Right lobe of liver (tissue), 6 donors: ENCODE measurements around the gene SVEP1. TPM values are rescaled to one million over a fixed set of nuclear protein-coding genes. Genes with fewer than 3 reads are reported as not detected.

Experiments used
- ATAC-seq, 4 donors: fragments of 200-7000 bp; cut with Tn5 transposase; one replicate each; pipeline ENCODE4 v1.9.1; 2020; ENCODE audit warnings: mild to moderate bottlenecking in 4 of 4, moderate library complexity in 4 of 4
- DNase-seq, 3 donors: peaks; one replicate each; pipeline ENCODE4 v3.0.0-alpha.2; 2020
- H3K27ac ChIP-seq, 3 donors: fragments of 200-600 bp; one replicate each; pipeline ENCODE4 v1.8.0; 2022
- H3K27me3 ChIP-seq, 2 donors: fragments of 200-600 bp; one replicate each; pipeline ENCODE4 v1.8.0; 2022
- H3K36me3 ChIP-seq, 4 donors: fragments of 200-600 bp; sonication (generic) in 1 of 4; one replicate each; pipeline versions ENCODE4 v1.5.1 to v1.8.0; 2017 to 2022; ENCODE audit warnings: control low read depth in 1 of 4
- H3K4me1 ChIP-seq, 4 donors: fragments of 200-600 bp; sonication (generic) in 1 of 4; one replicate each; pipeline versions ENCODE4 v1.5.1 to v1.8.0; 2017 to 2022; ENCODE audit warnings: control low read depth in 1 of 4
- H3K4me3 ChIP-seq, 3 donors: fragments of 200-600 bp; one replicate each; pipeline ENCODE4 v1.8.0; 2022
- H3K9me3 ChIP-seq, 4 donors: fragments of 200-600 bp; sonication (generic) in 1 of 4; one replicate each; pipeline versions ENCODE4 v1.5.1 to v1.8.0; 2017 to 2022; ENCODE audit warnings: control low read depth in 1 of 4
- CTCF ChIP-seq, 4 donors: fragments of 200-600 bp in 3 of 4; fragments of 450-650 bp in 1 of 4; IDR thresholded peaks; one replicate each; pipeline versions ENCODE4 v1.5.1 to v1.8.0; 2016 to 2022; ENCODE audit warnings: antibody characterized with exemption in 4 of 4, mild to moderate bottlenecking in 2 of 4
- POLR2A ChIP-seq: fragments of 450-650 bp; IDR thresholded peaks from one replicate; pipeline ENCODE4 v1.6.1; 2017; ENCODE audit warnings: antibody characterized with exemption, mild to moderate bottlenecking
- WGBS: methylation state at CpG from one replicate; pipeline ENCODE4 v1.1.6; 2018; ENCODE audit warnings: low coverage, low lambda C conversion rate; ENCODE audit not compliant: insufficient coverage; ENCODE audit errors: missing lambda C conversion rate; 5-methylcytosine and 5-hydroxymethylcytosine counted together
- intact Hi-C, 2 donors: fragments of 100-400 bp; cut with DNase I; formaldehyde crosslinking; loops; one replicate each; pipeline versions ENCODE4 v1.11.2 to v1.14.1; 2022
- total RNA-seq, 6 experiments: library from RNA; depleted of rRNA in 2 of 6; stranded (reverse); fragments of >200 nt in 2 of 6; fragmentation: NEBNext Ultra II Directional in 3 of 6; extraction: Animal tissue kit (Norgen Biotek cat#: 25700) in 3 of 6; gene quantifications; one replicate each; pipeline versions ENCODE4 v1.1.0 to v1.2.4, GENCODE V29; 2016 to 2023
- donor health status: DM: no; HTN: yes; CAD: no.
- donor health status: DM: no; HTN: no; CAD: no.
- donor health status: DM: no; HTN: no; CAD: no.
- donor health status: DM: no; HTN: yes; CAD: no.
- donor health status: DM: no; HTN: yes; CAD: no.

The SVEP1 gene
- total RNA-seq, 6 experiments from 2014 or later: 1.6 to 7.8 (median 4.6) TPM

GRCh38 chr9:110336363-110336762, 243.2 kb downstream of the SVEP1 start:
- 69% methylated on average over 1 of the region's 1 CpG for WGBS
- Histone ChIP-seq H3K36me3 (no peaks in the 10 kb centered on the region), H3K4me3 (no peak overlapping the region), H3K4me1 (no peaks in the 10 kb centered on the region), H3K27ac (no peak overlapping the region), H3K9me3 (no peaks in the 10 kb centered on the region), H3K27me3 (no peaks in the 10 kb centered on the region)
- intact Hi-C loops: no loop called here
- DNase-seq (no peak), ATAC-seq (no peak)
- no peak for TF ChIP-seq POLR2A

- H3K9me3 ChIP-seq: no peaks in the 10 kb centered on the region
- TF ChIP-seq CTCF (IDR thresholded peaks at IDR 0.05) (no peak), POLR2A (no peak)
- ATAC-seq (no peak), DNase-seq (no peak)
- H3K27ac ChIP-seq: no peak overlapping the region
- H3K4me3 ChIP-seq: no peak overlapping the region
- intact Hi-C loops: no loop called here
- H3K27me3 ChIP-seq: no peaks in the 10 kb centered on the region
- H3K4me1 ChIP-seq: no peaks in the 10 kb centered on the region
- H3K36me3 ChIP-seq: no peaks in the 10 kb centered on the region
Measured at GRCh38 chr9:110334871-110335270, 244.7 kb downstream of the SVEP1 start.

DNA sequence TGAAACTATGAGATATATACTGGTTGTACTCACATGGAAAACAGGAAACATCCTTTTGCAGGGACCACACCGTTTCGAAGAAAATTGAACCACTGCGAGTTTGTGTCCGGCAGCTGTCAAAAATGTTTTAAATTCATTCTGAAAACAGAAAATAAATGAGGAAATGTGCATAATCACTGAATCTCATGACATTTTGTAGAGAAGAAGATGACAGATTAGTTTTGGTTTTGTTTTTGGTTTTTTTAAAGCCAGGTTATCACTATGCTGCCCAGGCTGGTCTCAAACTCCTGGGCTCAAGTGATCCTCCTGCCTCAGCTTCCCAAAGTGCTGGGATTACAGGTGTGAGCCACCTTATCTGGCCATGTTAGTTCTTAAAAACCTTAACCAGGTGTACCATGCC, 245.4 kb downstream of the SVEP1 start:
- H3K9me3 ChIP-seq: no peaks in the 10 kb centered on the region
- no peak for TF ChIP-seq POLR2A
- TF ChIP-seq CTCF (IDR thresholded peaks at IDR 0.05): no peak
- no peak overlapping the region for H3K27ac ChIP-seq
- WGBS: 59% methylated on average over 4 of the region's 4 CpGs
- ATAC-seq (no peak), DNase-seq (no peak)
- no peaks in the 10 kb centered on the region for H3K36me3 ChIP-seq
- intact Hi-C loops: no loop called here
- no peak overlapping the region for H3K4me3 ChIP-seq
- H3K27me3 ChIP-seq: no peaks in the 10 kb centered on the region
- no peaks in the 10 kb centered on the region for H3K4me1 ChIP-seq

- intact Hi-C loops: no loop called here
- no peaks in the 10 kb centered on the region for H3K9me3 ChIP-seq
- no peaks in the 10 kb centered on the region for H3K27me3 ChIP-seq
- ATAC-seq (no peak), DNase-seq (no peak)
- H3K4me3 ChIP-seq: no peak overlapping the region
- H3K36me3 ChIP-seq: no peaks in the 10 kb centered on the region
- WGBS: 88% methylated on average over 3 of the region's 3 CpGs
- TF ChIP-seq CTCF (IDR thresholded peaks at IDR 0.05): no peak
- no peak for TF ChIP-seq POLR2A
- H3K27ac ChIP-seq: no peak overlapping the region
- H3K4me1 ChIP-seq: no peaks in the 10 kb centered on the region
Measured at GRCh38 chr9:110332766-110333165, 246.8 kb downstream of the SVEP1 start.

DNA sequence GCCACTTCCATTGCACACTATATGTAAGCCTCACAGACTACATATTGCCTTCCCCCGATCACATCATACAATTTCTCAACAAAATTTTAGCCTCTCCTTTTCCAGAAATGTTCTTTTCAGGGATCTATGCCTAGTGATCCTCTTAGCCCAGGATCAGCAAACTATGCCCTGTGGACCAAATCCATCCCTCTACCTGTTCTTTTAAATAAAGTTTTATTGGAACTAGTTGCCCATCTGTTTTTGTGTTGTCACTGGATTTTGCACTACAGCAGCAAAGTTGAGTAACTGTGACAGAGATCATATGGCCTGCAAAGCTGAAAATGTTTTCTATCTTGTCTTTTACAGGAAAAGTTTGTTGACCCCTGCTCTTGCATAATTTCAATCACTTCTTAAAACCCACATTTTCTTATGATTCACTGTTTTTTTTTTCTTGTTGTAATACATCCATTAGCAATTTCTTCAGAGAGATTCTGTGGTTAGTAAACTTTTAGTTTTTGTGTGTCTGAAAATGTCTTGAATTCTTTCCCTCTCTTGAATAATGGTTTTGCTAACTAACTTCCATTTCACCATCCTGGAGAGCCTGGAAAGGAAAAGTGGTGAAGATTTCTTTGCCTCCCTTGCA, 248.9 kb downstream of the SVEP1 start:
- 78% methylated on average over 1 of the region's 1 CpG for WGBS
- intact Hi-C loops: no loop called here
- Histone ChIP-seq H3K4me3 (no peak overlapping the region), H3K36me3 (no peaks in the 10 kb centered on the region), H3K9me3 (no peaks in the 10 kb centered on the region), H3K27ac (no peak overlapping the region), H3K27me3 (no peaks in the 10 kb centered on the region), H3K4me1 (no peaks in the 10 kb centered on the region)
- ATAC-seq (no peak), DNase-seq (no peak)
- no peak for TF ChIP-seq CTCF (IDR thresholded peaks at IDR 0.05)
- no peak for TF ChIP-seq POLR2A
